Mucosa of descending colon (tissue), 3 donors: Measurements from ENCODE around the gene ZNF443. TPM values are rescaled to one million over a fixed set of nuclear protein-coding genes. Genes with fewer than 3 reads are reported as not detected.
A peak's percentile ranks its signal among the peaks of the same experiment; 100 is the strongest.
"Not testable (repeated sequence)": the region's sequence is repeated elsewhere in the genome, so short reads cannot be mapped to it uniquely, and the experiment has no call there.

Experiments
- ATAC-seq: fragments of 200-7000 bp; cut with Tn5 transposase; one replicate; pipeline ENCODE4 v1.9.1; 2020; ENCODE audit warnings: mild to moderate bottlenecking, moderate library complexity
- DNase-seq, 3 donors: peaks; one replicate each; pipeline ENCODE4 v3.0.0-alpha.2; 2020
- H3K36me3 ChIP-seq: fragments of 200-600 bp; one replicate; pipeline ENCODE4 v1.8.0; 2021; ENCODE audit warnings: low read depth, mild to moderate bottlenecking
- H3K4me1 ChIP-seq: fragments of 200-600 bp; one replicate; pipeline ENCODE4 v1.8.0; 2021; ENCODE audit warnings: low read depth, mild to moderate bottlenecking
- H3K4me3 ChIP-seq: fragments of 200-600 bp; one replicate; pipeline ENCODE4 v1.8.0; 2021; ENCODE audit warnings: mild to moderate bottlenecking
- H3K9me3 ChIP-seq: fragments of 200-600 bp; one replicate; pipeline ENCODE4 v1.8.0; 2021; ENCODE audit warnings: mild to moderate bottlenecking
- CTCF ChIP-seq: fragments of 200-600 bp; IDR thresholded peaks from one replicate; pipeline ENCODE4 v1.8.0; 2022; ENCODE audit warnings: antibody characterized with exemption, mild to moderate bottlenecking
- intact Hi-C, 2 donors: fragments of 100-400 bp; cut with DNase I in 1 of 2; cut with micrococcal nuclease in 1 of 2; formaldehyde crosslinking; loops; one replicate each; pipeline versions ENCODE4 v1.11.0 to v1.11.1; 2022; cut with DNase I, micrococcal nuclease
- total RNA-seq, 3 donors: library from RNA; stranded (reverse); fragmentation: NEBNext Ultra II Directional in 2 of 3; extraction: Animal tissue kit (Norgen Biotek cat#: 25700) in 2 of 3; gene quantifications; one replicate each; pipeline versions ENCODE4 v1.2.1 to v1.2.4, GENCODE V29; 2021 to 2023
- donor health status: DM: no; HTN: no; CAD: no; lungs with moderate emphysema.
- donor health status: DM: no; HTN: no; CAD: no.
- donor health status: DM: no; HTN: yes; CAD: no.

ZNF443 gene
- total RNA-seq, 3 donors from 2014 or later = 5.8 to 7.7 (median 7.3) TPM

DNA sequence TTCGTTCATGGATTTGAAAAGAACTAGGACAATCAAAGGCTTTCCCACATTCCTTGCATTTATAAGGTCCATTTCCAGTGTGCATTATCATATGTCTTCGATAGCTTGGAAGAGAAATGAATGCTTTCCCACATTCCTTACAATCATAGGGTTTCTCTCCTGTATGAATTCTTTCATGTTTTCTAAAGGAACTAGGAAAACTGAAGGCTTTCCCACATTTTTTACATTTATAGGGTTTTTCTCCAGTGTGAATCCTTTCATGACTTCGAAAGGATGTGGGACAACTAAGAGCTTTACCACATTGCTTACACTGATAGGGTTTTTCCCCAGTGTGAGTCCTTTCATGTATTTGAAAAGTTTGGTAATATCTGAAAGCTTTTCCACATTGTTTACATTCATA, 23.9 kb upstream of the ZNF443 start:
- H3K4me1 ChIP-seq = no peaks in the 10 kb centered on the region
- peaks cover 87% of the 10 kb centered on the region for H3K9me3 ChIP-seq
- H3K4me3 ChIP-seq = no peak overlapping the region
- intact Hi-C loops = no loop called here
- H3K36me3 ChIP-seq = no peaks in the 10 kb centered on the region
- TF ChIP-seq CTCF = no peak
- no peak for DNase-seq
- ATAC-seq = no peak

- intact Hi-C loops, H3K4me1 ChIP-seq, DNase-seq, H3K4me3 ChIP-seq, ATAC-seq, H3K36me3 ChIP-seq: not testable (repeated sequence)
- peaks cover 82% of the 10 kb centered on the region for H3K9me3 ChIP-seq
These were observed 23.3 kb upstream of the ZNF443 start for GRCh38 chr19:12464139-12464538.

DNA sequence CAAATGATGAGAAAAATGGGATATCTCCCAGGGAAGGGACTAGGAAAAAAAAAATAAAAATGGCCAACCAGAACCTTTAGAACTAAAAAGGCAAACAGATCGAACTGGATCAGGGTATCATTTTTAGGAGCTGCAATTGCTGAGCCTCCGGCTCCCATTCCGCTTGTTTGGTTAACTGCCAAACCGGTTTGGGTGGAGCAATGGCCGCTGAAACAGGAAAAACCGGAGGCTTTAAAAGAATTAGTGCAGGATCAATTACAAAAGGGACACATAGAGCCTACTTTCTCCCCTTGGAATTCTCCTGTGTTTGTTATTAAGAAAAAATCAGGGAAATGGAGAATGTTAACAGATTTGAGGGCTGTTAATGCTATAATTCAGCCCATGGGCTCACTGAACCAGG, 12.7 kb upstream of the ZNF443 start:
- no peak overlapping the region for H3K4me3 ChIP-seq
- DNase-seq (peak in 2 of 3 donors; percentile 60 to 78), ATAC-seq (no peak)
- no peaks in the 10 kb centered on the region for H3K36me3 ChIP-seq
- peaks cover 2% of the 10 kb centered on the region for H3K4me1 ChIP-seq
- TF ChIP-seq CTCF = no peak
- H3K9me3 ChIP-seq = peaks cover 21% of the 10 kb centered on the region
- intact Hi-C loops = no loop called here

- H3K4me3 ChIP-seq = no peak overlapping the region
- DNase-seq (no peak), ATAC-seq (no peak)
- intact Hi-C loops = no loop called here
- H3K36me3 ChIP-seq = no peaks in the 10 kb centered on the region
- TF ChIP-seq CTCF = no peak
- H3K9me3 ChIP-seq = peaks cover 21% of the 10 kb centered on the region
- H3K4me1 ChIP-seq = peaks cover 2% of the 10 kb centered on the region
These were observed 10.0 kb upstream of the ZNF443 start for GRCh38 chr19:12450844-12451243.

DNA sequence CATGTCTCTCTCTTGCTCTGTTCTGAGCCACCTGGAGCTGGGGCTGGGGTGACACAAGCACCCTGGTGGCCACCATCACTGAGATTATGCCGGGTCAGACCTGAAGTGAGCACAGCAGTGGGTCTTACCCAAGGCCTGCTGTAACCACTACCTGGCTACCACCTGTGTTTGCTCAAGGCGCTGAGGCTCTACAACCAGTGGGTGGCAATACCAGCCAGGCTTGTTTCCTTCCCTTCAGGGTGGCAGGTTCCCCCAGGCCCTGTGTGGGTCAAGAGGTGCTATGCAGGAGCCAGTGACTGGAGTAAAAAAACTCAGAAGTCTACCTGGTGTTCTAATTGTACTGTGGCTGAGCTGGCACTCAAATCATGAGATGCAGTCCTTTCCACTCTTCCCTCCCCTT, 8.0 kb upstream of the ZNF443 start:
- intact Hi-C loops = no loop called here
- H3K4me1 ChIP-seq = peaks cover 2% of the 10 kb centered on the region
- ATAC-seq (no peak), DNase-seq (no peak)
- TF ChIP-seq CTCF = no peak
- H3K4me3 ChIP-seq = no peak overlapping the region
- H3K9me3 ChIP-seq = peaks cover 21% of the 10 kb centered on the region
- H3K36me3 ChIP-seq = no peaks in the 10 kb centered on the region

- H3K4me3 ChIP-seq = peak overlapping the region; percentile 43
- ATAC-seq (peak; percentile 67), DNase-seq (peak; percentile 36 to 62 (median 58))
- H3K4me1 ChIP-seq, H3K36me3 ChIP-seq, H3K9me3 ChIP-seq, intact Hi-C loops: not testable (repeated sequence)
These were observed 908 bp downstream of the ZNF443 start for GRCh38 chr19:12439686-12440540.

DNA sequence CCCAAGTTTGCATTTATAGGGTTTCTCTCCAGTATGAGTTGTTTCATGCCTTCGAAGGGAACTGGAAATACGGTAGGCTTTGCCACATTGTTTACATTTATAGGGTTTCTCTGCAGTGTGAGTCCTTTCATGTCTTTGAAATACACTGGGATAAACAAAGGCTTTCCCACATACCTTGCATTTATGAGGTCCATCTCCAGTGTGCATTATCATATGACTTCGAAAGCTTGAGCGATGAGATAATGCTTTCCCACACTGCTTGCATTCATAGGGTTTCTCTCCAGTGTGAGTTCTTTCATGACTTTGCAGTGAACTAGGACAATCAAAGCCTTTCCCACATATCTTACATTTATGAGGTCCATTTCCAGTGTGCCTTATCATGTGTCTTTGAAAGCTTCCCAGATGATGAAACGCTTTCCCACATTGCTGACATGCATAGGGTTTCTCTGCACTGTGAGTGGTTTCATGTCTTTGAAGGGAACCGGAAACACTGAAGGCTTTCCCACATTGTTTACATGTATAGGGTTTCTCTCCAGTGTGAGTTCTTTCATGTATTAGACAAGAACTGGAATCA, 10.0 kb downstream of the ZNF443 start:
- ATAC-seq, DNase-seq, intact Hi-C loops: not testable (repeated sequence)

More for the DNA sequence above, 10.0 kb downstream of the ZNF443 start:
- not testable (repeated sequence) for H3K4me3 ChIP-seq, H3K36me3 ChIP-seq, H3K4me1 ChIP-seq
- H3K9me3 ChIP-seq = peaks cover 35% of the 10 kb centered on the region
